Stimulated activated CD8-positive, alpha-beta memory T cell treated with anti-CD3 and anti-CD28 coated beads, Interleukin-12 subunit alpha, Interleukin-12 subunit beta, amount 100 ng/mL, for 1 hour (primary cell): ENCODE data around the gene CCDC171.
"Not testable (repeated sequence)": the region's sequence is repeated elsewhere in the genome, so short reads cannot be mapped to it uniquely, and the experiment has no call there.

Experiments
- DNase-seq: peaks from one replicate; pipeline ENCODE4 v3.0.0-alpha.2; 2020; ENCODE audit warnings: low read depth

CCDC171 gene

DNA sequence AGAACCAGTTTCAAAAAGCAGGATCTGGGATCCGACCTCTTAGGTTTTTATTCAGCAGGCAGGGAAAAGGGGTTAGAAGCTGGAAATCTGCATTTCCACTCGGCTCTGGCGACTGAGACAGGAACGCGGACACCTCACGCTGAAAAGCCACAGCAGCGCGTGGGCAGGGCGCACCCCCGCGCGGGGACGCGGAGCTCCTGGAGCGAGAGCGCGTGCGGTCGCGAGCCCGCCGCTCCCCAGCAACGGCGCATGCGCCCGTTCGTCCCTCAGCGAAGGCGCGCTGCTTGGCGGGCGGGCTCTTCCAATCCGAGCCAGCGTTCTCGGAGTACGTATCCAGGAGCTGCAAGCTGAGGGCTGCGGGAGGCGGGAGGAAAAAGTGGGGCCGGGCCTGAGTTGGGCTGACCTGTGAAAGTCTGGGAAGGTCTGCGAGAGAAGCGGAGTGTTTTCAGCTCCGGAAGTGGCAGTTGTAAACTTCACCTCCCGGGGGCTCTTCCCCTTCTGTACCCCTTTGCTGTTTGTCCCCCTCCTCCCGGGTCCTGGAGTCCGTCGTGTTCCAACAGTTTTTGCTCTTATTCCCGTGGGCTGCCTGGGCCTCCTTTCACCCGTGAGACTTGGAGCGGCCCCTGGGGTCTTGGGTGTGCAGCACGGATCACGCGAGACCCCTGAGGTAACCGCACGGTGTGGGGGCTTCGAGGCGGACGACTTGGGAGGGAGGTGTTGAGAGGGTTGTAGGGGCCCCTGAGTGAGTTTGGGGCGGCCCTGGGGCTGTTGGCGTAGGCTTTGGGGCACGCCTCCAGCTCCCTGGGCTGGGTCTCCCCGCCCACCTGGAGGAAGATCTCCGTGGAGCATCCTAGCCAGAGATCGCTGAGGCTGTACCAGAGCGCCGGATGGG, at the start of gene CCDC171:
CCDC171 (plus strand) TSS at position 408 of the 892 bp plus-strand sequence. CDS start 11,046 bp downstream, outside the sequence.
- DNase-seq, result peak; percentile 72

DNA sequence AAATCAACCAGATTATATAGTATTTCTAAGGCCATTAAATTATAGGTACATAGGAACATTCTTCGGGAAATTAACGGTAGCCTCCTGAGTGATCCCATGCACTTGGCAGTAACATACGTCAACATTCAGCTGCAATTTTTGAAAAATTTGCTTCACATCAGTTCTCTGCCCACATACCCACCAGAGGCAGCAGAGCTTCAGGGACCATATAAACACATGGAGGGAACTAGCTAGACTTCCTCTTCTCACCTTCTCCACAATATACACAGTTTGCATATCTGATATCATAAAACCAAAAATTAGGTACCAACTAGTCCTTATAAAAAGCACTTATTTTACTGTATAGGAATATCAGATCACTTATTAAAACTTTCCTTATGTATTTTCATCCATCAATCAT, 46.9 kb upstream of the CCDC171 start:
- no peak for DNase-seq

DNA sequence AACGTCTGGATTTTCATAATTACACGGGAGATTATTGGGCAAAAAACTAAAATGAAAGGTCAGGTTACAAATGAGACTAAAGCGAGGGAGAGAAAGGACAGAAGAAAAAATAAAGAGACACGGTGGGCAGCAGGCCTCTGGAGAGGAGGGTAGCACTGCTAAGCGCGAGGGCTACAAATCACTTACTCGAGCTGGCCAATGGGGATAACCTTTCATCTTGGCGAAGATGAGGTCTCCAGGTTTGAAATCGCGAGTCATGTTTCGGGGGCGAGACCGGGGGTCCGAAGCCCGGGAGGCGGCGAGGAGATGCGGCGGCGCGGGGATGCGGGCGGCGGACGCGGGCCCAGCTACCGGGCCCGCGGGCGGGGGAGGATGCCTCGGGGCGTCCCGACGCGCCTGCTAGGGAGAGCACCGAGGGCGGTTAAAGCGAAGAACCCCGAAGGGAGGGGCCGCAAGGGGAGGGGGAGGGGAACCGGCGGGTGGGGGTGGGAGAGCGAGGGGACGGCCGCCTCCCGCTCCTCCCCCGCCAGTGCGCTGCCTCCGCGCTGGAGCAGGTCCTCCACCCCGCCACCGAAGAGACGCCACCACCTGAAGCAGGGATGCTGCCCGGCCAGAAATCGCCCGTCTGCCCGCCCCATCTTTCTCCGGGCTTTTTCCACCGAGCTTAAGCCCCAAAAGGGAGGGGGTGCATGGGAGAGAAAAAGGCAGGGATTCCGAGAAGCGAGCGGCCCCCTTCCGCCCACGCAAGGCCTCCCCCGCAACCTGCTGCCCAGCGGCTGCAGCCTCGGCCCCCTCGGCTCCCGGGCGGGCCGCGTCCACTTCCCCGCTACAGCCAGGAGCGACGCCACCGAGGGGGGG, 42.7 kb upstream of the CCDC171 start:
- DNase-seq, result peak; percentile 31

DNA sequence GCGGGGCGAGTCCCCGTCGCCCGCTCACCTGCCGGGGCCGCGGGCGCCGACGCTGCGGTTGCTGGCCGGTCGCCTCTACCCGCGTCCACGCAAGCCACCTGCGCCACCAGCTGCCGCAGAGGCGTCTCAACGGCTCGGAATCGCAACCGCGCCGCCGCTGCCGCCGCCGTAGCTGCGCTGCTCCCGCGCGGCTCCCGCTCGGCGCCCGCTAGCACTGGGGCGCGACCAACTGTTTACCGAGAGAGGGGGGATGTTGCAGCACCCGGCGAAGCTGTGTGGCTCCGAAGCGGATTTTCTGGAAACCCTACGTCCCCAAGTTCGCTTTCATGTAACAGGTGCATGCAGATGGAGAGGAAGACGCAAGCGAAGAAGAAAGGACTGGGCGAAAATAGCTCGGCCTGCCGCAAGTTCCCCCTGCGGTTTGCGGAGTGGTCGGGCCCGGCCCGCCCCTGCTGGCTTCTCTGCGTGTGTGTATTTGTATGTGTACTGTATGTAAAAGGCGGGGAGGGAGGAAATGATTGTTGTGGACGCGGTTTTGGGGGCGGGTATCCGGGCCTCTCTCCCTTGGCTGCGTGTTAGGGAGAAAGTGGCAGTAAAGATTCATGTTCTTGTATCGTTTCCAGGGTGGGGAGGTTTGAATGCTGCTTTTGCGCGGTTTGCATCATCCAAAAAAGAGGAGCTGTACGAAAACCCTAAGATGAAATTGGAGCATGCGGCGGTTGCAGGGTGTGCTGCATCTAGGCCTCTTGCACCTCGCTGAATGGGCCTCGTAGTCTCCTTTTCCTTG, 41.9 kb upstream of the CCDC171 start, which contains the start of gene PSIP1:
PSIP1 (minus strand) TSS at position 182 of the 787 bp plus-strand sequence. CDS start 782 bp downstream, outside the sequence.
- peak; percentile 70 for DNase-seq

DNA sequence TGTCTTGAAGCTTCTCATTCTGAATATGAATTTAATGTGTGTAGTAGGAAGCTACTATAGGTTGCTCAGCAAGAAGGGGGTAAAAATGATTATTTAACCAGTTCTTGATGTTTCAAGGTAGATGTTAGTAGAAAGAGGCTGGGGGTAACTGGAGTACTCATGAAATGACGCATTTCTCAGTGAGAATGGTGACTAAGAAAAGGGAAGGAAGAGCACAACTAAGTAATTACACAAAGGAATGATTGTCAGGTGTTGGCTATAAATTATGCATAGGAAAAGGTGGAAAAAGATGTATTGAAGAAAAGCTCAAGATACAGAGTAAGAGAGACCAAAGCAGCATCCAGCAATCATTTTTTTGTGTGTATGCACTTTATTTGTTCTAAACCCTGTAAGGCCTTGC, 40.6 kb upstream of the CCDC171 start:
- DNase-seq, result no peak

DNA sequence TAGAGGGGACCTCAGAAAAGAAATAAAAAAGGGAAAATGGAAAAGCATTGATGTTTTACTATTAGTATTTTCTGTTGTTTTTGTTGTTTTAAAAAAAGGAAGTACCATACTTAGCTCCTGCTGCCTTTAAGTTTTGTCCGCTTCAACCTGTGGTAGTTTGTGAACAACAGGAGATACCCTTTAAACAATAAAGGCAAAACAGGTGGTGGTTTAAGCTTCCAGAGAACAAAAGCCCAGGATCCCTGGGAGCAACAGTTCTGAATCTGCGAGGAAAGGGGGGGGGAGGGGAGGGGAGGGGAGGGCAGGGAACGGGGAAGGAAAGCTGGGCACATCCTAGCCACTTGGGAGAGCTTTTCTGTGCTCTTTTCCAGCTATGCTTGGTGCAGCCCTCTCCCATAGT, 40.0 kb upstream of the CCDC171 start:
- no peak for DNase-seq

DNA sequence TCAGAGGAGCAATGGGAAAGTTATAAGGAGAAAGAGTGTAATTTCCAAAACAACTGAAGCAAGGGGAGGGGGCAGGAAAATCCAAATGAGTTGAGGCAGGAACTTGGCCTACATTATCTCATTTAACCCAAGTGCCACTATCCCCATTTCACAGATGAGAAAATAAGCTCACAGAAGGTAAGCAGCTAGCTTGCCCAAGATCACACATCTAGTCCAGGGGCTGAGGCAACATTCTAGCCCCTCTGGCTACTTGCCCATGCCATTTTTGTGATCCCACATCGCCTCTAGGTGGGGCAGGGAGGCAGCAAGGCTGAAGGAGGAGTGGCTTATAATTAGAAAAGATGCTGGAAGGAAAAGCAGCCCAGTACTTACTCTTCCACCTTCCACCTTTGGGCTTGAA, 39.5 kb upstream of the CCDC171 start:
- no peak for DNase-seq

DNA sequence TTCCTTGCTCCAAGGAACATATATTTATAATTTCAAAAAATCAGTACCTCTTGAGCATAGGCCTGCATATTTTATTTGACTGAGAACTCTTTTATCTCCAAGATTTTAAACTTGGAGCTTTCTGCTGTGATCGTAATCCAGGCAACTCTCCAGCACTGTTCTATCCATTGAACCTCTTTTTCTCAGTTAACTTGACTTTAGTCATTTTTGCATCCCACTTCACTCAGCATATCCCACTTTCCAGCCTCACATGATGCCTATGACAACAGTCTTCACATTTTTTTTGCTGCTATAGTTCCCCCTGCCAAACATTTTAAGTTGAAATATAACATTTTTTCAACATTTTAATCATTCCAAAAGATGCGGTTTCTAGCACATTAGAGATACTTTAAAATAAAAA, 33.0 kb upstream of the CCDC171 start:
- no peak for DNase-seq

DNA sequence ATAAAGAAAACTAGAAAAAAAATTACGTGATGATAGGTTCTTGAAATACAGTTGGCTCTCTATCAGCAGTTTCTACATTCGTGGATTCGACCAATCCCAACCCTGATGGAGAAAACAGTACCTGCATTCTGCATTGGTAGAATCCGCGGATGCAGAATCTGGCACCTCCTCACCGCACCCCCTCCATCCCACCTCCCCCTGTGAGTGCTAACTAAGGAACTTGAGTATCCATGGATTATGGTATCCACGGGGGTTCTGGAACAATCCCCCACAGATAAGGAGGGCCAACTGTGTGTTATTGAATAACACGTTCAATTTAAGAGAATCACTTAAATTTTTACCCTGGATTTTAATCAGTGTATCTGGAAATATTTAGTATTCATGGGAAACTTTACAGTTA, 31.6 kb upstream of the CCDC171 start:
- no peak for DNase-seq

DNA sequence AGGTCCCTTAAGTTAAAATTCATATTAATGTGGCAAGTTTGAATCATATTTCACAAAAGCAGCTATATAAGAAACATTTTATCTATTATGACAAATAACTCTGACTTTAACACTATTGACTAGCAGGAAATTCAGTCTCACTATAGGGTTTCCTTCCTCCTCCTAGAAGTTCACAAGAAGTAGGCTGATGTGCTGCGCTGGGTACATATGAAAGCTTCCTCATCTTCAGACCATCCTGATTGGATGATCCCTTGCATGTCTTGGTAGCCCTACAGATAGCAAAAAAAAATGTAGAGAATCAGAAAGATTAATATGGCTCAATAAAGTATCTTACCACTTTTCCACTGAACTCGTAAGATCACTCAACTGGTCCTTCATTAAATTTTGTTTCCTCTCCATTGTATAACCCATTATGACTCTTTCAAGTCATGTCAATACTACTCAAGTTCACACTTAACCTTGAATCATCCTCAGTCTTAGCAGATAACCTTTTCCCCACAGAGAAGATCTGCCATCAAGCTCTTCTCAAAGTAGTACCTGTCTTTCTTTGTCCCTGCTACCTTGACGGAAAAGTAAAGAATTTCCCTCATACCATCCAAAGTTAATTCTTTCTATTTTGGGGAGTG, 30.6 kb upstream of the CCDC171 start:
- DNase-seq, result no peak

DNA sequence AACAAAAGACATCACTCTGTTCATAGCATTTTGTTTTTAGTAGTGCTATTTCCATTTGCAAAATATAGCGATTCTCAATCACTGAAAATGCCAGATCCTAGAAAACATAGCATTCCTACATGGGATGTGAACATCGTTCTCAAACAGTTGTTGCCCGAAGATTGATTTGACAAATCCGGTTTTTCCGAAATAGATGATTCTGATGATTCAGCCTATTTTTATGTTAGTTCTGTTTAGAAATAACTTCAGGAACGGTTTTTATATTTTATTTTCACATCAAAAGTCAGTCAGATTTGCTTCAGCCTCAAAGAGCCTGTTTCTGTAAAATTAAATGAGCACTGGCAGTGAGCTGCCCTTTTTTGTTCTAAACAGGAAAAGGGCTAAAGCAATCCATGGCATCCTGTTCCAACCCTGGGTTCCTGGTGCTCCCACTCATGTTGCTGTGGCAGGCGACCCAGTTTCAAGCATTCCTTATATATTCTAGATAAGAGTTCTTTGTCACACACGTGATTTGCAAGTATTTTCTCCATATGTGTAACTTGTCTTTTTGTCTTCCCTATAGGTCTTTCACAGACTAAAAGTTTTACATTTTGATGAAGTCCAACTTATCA, 27.9 kb upstream of the CCDC171 start:
- DNase-seq, result no peak

DNA sequence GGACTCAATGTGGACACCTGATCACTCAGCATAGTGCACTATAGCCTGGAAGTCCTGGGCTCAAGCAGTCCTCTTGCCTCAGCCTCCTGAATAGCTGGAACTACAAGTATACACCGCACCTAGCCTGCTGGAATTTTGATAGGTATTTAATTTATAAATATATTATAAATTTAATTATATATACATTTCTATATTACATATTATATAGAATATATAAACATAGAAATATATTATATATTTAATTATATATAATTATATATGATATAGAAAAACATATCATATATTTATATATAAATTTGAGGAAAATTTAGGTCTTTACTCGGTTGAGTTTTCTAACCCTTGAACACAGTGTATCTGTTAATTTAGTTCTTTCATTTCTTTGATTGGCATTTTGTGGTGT, 26.9 kb upstream of the CCDC171 start:
- no peak for DNase-seq

DNA sequence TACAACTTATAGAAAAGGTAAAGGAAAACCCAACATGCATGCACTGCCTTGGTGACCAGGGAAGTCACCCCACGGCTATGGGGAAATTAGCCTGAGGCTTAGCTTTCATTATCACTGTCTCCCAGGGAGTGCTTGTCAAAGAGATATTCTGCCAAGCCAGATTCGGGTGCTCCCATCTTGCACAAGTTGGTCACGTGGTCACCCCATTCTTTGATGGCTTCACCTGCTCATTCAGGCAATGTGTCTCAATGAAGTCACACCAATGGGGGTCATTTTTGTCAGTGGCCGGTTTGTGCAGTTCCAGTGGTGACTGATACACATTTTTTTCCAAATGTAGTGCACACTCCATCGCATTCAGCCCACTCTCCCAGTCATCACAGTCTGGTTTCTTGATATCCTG, 25.8 kb upstream of the CCDC171 start:
- DNase-seq, result not testable (repeated sequence)

DNA sequence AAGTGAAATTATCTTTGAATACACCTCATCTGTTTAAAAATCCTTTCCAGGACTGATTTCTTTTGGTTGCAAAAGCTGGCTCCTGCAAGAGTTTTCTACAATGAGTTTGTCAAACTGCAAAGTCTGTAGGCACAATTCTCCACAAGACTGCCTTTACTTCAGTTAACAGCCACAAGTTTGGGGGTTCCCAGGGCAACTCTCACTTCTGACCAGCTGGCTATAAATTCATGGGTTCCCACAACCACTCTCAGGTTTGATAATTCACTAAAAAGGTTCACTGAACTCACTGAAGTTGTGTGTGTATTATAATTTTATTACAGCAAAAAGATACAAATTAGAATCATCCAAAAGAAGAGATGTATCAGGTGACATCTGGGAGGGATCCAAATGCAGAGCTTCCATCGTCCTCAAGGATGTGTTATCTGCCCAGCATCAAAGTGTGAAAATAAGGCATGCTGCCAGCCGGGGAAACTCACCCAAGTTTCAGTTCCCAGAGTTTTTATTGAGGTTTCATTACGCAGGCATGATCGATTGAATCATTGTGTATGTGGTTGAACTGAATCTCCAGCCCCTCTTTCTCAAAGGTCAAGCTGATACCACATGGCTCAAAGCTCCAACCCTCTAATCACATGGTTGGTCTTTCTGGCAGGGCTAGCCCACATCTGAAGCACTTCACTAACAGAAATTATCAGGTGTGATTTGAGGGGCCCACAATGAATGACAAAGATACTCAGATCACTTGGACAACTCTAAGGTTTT, 23.1 kb upstream of the CCDC171 start:
- no peak for DNase-seq

DNA sequence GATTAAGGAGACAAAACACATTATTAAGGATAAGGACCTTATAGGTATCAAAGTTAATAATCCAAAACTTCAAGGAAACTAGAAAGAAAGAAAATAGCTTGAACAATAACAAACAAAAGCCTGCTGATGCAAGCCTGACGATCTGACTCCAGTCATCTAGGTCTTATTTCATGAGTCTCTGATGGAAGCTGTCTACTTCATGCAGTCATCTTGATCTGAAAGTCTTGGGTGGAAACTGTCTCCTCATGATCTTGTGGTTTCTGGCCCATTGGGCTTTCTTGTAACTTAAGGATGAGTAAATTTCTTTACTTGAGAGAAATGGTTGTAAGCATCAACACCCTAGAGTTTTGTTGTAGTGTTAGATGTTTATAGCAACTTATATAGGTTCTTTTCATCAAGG, 21.5 kb upstream of the CCDC171 start:
- DNase-seq, result no peak

DNA sequence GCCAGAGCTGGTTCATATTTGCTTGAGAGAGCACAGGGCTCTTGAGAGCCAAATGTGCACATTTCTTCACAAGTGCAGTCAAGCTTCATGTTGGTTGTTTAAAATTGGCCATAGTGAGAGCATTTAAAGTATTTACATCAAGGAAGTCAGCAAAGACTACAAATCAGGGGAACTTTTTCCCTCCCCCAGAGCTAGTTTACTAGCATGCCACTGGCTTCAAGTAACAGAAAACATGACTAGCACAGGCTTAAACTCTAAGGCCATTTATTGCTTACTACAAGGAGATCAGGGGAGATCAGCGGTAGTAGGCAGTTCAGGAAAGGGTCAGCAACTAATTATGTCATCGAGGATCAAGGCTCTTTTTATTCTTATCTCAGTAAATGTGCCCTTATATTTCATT, 11.0 kb upstream of the CCDC171 start:
- DNase-seq, result no peak

DNA sequence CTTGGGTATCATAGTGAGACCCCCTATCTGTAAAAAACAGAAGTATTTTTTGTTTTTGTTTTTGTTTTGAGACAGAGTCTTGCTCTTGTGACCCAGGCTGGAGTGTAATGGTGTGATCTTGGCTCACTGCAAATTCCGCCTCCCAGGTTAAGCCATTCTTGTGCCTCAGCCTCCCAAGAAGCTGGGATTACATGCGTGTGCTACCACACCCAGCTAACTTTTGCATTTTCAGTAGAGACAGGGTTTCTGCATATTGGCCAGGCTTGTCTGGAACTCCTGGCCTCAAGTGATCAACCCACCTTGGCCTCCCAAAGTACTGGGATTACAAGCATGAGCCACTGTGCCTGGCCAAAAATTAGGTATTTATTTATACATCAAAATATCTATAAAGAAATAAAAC, 10.2 kb upstream of the CCDC171 start:
- no peak for DNase-seq

DNA sequence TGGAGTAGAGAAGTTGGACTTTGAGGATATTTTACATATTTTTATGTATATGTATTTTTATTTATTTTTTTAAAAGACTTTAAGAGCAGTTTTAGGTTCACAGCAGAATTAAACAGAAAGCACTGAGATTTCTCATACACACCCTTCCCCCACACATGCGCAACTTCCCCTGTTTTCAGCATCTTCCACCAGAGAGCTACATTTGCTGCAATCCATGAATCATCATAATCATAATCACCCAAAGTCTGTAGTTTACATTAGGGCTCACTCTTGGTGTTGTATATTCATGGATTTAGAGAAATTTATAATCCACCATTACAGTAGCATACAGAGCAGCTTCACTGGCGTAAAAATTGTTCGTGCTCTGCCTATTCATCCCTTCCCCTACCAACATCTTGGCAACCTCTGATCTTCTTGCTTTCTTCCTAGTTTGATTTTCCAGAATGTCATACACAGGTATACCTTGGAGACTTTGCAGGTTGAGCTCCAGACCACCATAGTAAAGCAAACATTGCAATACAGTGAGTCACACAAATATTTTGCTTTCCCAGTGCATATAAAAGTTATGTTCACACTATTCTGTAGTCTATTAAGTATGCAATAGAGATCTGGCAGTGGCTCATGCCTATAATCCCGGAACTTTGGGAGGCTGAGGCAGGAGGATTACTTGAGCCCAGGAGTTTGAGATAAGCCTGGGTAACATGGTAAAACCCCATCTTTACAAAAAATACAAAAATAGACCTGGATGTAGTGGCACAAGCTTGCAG, 9.6 kb upstream of the CCDC171 start:
- no peak for DNase-seq

DNA sequence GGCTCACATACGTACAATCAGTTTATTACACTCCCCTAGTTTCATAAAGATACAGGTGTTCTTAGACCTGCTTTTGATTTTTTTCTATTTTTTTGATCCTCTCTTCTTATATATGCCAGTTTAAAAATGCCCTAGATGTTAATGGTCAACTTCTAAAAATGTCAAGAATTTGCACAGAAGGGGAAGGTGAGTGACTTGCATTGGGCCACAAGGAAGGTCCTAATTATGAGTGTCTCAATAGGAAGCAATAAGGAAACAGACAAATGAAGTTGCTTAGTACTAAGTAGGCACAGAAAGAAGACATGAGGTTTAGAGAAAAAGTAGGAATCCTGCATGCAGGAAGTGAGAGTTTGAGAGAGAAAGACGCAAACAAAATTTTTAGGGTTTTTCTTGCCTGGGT, 3.2 kb upstream of the CCDC171 start:
- no peak for DNase-seq

DNA sequence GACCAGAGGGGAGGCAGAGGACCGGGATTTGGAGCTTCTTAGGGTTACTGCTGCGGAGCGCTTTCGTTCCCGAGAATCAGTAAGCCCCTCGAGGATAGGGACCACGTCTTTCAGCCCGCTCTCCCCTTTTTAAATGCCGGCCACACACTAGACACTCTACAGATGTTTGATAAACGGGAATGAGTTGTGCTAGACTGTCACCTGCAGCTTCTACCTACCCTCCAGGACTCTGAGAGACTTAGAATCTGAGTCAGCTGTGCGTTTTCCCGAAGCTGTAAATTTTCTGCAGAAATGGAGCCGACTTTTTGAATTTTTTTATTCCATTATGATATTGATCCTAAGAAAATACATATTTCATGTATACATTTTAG, 670 bp downstream of the CCDC171 start:
- DNase-seq, result no peak
